ENCODE data around the gene FAM118B. TPM values are rescaled to one million over a fixed set of nuclear protein-coding genes. Genes with fewer than 3 reads are reported as not detected.

The FAM118B gene
- total and polyA plus RNA-seq, 2 donors (not counting 1 experiment from before 2014, with no cell fraction given): 21.0 to 30.3 TPM

GRCh38 chr11:126198648-126199047 lies 12.9 kb upstream of the FAM118B start:
- H3K36me3 ChIP-seq (ENCODE audit: control insufficient read depth, insufficient read depth, low read length): peaks cover 11% of the 10 kb centered on the region
- H3K79me2 ChIP-seq (ENCODE audit: control insufficient read depth, insufficient read depth, low read length): no peaks in the 10 kb centered on the region
- no peak overlapping the region for H3K4me3 ChIP-seq (replicated peaks in 1 of 4; ENCODE audit: control extremely low read depth in 1 of 4, insufficient read depth in 1 of 4, low read depth in 3 of 4, low read length in 4 of 4)
- DNase-seq (ENCODE audit: low read depth in 2 of 2): no peak
- no peak for TF ChIP-seq EZH2 (IDR thresholded peaks at IDR 0.05; ENCODE audit: low read length, missing control alignments)
- TF ChIP-seq CTCF (conservative IDR thresholded peaks at IDR 0.05 in 1 of 2, IDR thresholded peaks at IDR 0.05 in 1 of 2; ENCODE audit: low read depth in 1 of 2, low read length in 2 of 2): no peak
- H3K9ac ChIP-seq (ENCODE audit: insufficient read depth, low read length): no peak overlapping the region
- no peaks in the 10 kb centered on the region for H3K9me3 ChIP-seq (ENCODE audit: control insufficient read depth, insufficient read depth, low read depth, low read length)
- no peak overlapping the region for H3K27ac ChIP-seq (ENCODE audit: insufficient read depth, low read length)
- no peaks in the 10 kb centered on the region for H3K27me3 ChIP-seq (ENCODE audit: control insufficient read depth, insufficient read depth, low read length)
- H3K4me2 ChIP-seq (ENCODE audit: extremely low read depth, insufficient read depth, low read length): no peak overlapping the region
- no peaks in the 10 kb centered on the region for H4K20me1 ChIP-seq (ENCODE audit: control insufficient read depth, extremely low read depth, insufficient read depth, low read length)
- no peaks in the 10 kb centered on the region for H3K4me1 ChIP-seq (ENCODE audit: control insufficient read depth, extremely low read depth, insufficient read depth, low read length)
- H2AFZ ChIP-seq (ENCODE audit: low read length): no peak overlapping the region

GRCh38 chr11:126202646-126203359 lies 8.8 kb upstream of the FAM118B start:
- H3K4me2 ChIP-seq (ENCODE audit: extremely low read depth, insufficient read depth, low read length): no peak overlapping the region
- H3K79me2 ChIP-seq (ENCODE audit: control insufficient read depth, insufficient read depth, low read length): no peaks in the 10 kb centered on the region
- H2AFZ ChIP-seq (ENCODE audit: low read length): no peak overlapping the region
- H3K4me3 ChIP-seq (replicated peaks in 1 of 4; ENCODE audit: control extremely low read depth in 1 of 4, insufficient read depth in 1 of 4, low read depth in 3 of 4, low read length in 4 of 4): no peak overlapping the region
- H4K20me1 ChIP-seq (ENCODE audit: control insufficient read depth, extremely low read depth, insufficient read depth, low read length): no peaks in the 10 kb centered on the region
- peaks cover 12% of the 10 kb centered on the region for H3K36me3 ChIP-seq (ENCODE audit: control insufficient read depth, insufficient read depth, low read length)
- no peaks in the 10 kb centered on the region for H3K9me3 ChIP-seq (ENCODE audit: control insufficient read depth, insufficient read depth, low read depth, low read length)
- no peak for DNase-seq (ENCODE audit: low read depth in 2 of 2)
- no peaks in the 10 kb centered on the region for H3K4me1 ChIP-seq (ENCODE audit: control insufficient read depth, extremely low read depth, insufficient read depth, low read length)
- TF ChIP-seq CTCF (conservative IDR thresholded peaks at IDR 0.05 in 1 of 2, IDR thresholded peaks at IDR 0.05 in 1 of 2; ENCODE audit: low read depth in 1 of 2, low read length in 2 of 2) (no peak), EZH2 (IDR thresholded peaks at IDR 0.05; ENCODE audit: low read length, missing control alignments) (no peak)
- no peak overlapping the region for H3K9ac ChIP-seq (ENCODE audit: insufficient read depth, low read length)
- H3K27me3 ChIP-seq (ENCODE audit: control insufficient read depth, insufficient read depth, low read length): no peaks in the 10 kb centered on the region
- H3K27ac ChIP-seq (ENCODE audit: insufficient read depth, low read length): no peak overlapping the region

GRCh38 chr11:126205359-126205758 lies 6.2 kb upstream of the FAM118B start:
- no peaks in the 10 kb centered on the region for H3K4me1 ChIP-seq (ENCODE audit: control insufficient read depth, extremely low read depth, insufficient read depth, low read length)
- no peaks in the 10 kb centered on the region for H4K20me1 ChIP-seq (ENCODE audit: control insufficient read depth, extremely low read depth, insufficient read depth, low read length)
- no peaks in the 10 kb centered on the region for H3K27me3 ChIP-seq (ENCODE audit: control insufficient read depth, insufficient read depth, low read length)
- H3K4me2 ChIP-seq (ENCODE audit: extremely low read depth, insufficient read depth, low read length): no peak overlapping the region
- no peaks in the 10 kb centered on the region for H3K9me3 ChIP-seq (ENCODE audit: control insufficient read depth, insufficient read depth, low read depth, low read length)
- no peak overlapping the region for H3K27ac ChIP-seq (ENCODE audit: insufficient read depth, low read length)
- H3K4me3 ChIP-seq (replicated peaks in 1 of 4; ENCODE audit: control extremely low read depth in 1 of 4, insufficient read depth in 1 of 4, low read depth in 3 of 4, low read length in 4 of 4): no peak overlapping the region
- no peak overlapping the region for H3K9ac ChIP-seq (ENCODE audit: insufficient read depth, low read length)
- no peaks in the 10 kb centered on the region for H3K79me2 ChIP-seq (ENCODE audit: control insufficient read depth, insufficient read depth, low read length)
- DNase-seq (ENCODE audit: low read depth in 2 of 2): no peak
- no peak for TF ChIP-seq CTCF (conservative IDR thresholded peaks at IDR 0.05 in 1 of 2, IDR thresholded peaks at IDR 0.05 in 1 of 2; ENCODE audit: low read depth in 1 of 2, low read length in 2 of 2)
- no peak overlapping the region for H2AFZ ChIP-seq (ENCODE audit: low read length)
- H3K36me3 ChIP-seq (ENCODE audit: control insufficient read depth, insufficient read depth, low read length): peaks cover 8% of the 10 kb centered on the region
